ENCODE data around the gene CELF2. TPM values are rescaled to one million over a fixed set of nuclear protein-coding genes. Genes with fewer than 3 reads are reported as not detected.

CELF2 gene
- total RNA-seq, 4 donors from 2014 or later: 27.0 to 44.1 (median 31.3) TPM

GRCh38 chr10:11285171-11285570 is 267.5 kb downstream of the CELF2 start:
- 90 to 92% methylated on average over 4 of the region's 4 CpGs for WGBS, 2 donors (ENCODE audit: low coverage in 1 of 2)
- H3K4me3 ChIP-seq: no peak overlapping the region
- intact Hi-C loops (cut with DNase I; ENCODE audit: low total_unique reads) (no loop called here), in situ Hi-C loops (cut with MboI; ENCODE audit: low pct_ligation_motif_present in 1 of 4, low pct_unique_long_range_greater_than_20kb in 1 of 4, low sequenced_read_pairs in 3 of 4) (no loop called here)
- no peaks in the 10 kb centered on the region for H3K9me3 ChIP-seq
- H3K4me1 ChIP-seq: no peaks in the 10 kb centered on the region
- H3K27ac ChIP-seq: no peak overlapping the region
- no peaks in the 10 kb centered on the region for H3K27me3 ChIP-seq
- H3K36me3 ChIP-seq: peaks cover 0 to 23% (median 4%) of the 10 kb centered on the region in 4 donors
- DNase-seq: no peak
- TF ChIP-seq EP300 (IDR thresholded peaks at IDR 0.05; ENCODE audit: low read depth) (no peak), POLR2A (IDR thresholded peaks at IDR 0.05) (no peak), POLR2AphosphoS5 (IDR thresholded peaks at IDR 0.05) (no peak)
- TF ChIP-seq, protein P1, sequence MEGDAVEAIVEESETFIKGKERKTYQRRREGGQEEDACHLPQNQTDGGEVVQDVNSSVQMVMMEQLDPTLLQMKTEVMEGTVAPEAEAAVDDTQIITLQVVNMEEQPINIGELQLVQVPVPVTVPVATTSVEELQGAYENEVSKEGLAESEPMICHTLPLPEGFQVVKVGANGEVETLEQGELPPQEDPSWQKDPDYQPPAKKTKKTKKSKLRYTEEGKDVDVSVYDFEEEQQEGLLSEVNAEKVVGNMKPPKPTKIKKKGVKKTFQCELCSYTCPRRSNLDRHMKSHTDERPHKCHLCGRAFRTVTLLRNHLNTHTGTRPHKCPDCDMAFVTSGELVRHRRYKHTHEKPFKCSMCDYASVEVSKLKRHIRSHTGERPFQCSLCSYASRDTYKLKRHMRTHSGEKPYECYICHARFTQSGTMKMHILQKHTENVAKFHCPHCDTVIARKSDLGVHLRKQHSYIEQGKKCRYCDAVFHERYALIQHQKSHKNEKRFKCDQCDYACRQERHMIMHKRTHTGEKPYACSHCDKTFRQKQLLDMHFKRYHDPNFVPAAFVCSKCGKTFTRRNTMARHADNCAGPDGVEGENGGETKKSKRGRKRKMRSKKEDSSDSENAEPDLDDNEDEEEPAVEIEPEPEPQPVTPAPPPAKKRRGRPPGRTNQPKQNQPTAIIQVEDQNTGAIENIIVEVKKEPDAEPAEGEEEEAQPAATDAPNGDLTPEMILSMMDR (IDR thresholded peaks at IDR 0.05): no peak

GRCh38 chr10:11286261-11286852 is 268.7 kb downstream of the CELF2 start:
- DNase-seq: no peak
- Histone ChIP-seq H3K9me3 (no peaks in the 10 kb centered on the region), H3K4me3 (no peak overlapping the region), H3K4me1 (no peaks in the 10 kb centered on the region), H3K27ac (no peak overlapping the region), H3K27me3 (no peaks in the 10 kb centered on the region), H3K36me3 (peaks cover 0 to 17% (median 4%) of the 10 kb centered on the region in 4 donors)
- in situ Hi-C loops (cut with MboI; ENCODE audit: low pct_ligation_motif_present in 1 of 4, low pct_unique_long_range_greater_than_20kb in 1 of 4, low sequenced_read_pairs in 3 of 4): no loop called here
- no peak for TF ChIP-seq POLR2AphosphoS5 (IDR thresholded peaks at IDR 0.05)
- no peak for TF ChIP-seq POLR2A (IDR thresholded peaks at IDR 0.05)
- no peak for TF ChIP-seq EP300 (IDR thresholded peaks at IDR 0.05; ENCODE audit: low read depth)
- TF ChIP-seq, protein P1 (IDR thresholded peaks at IDR 0.05): no peak
- intact Hi-C loops (cut with DNase I; ENCODE audit: low total_unique reads): no loop called here
- 85% methylated on average over 7 of the region's 7 CpGs; no CpG with 5 or more reads in 1 of the 2 donors for WGBS, 2 donors (ENCODE audit: low coverage in 1 of 2)

- no peak for TF ChIP-seq EP300 (IDR thresholded peaks at IDR 0.05; ENCODE audit: low read depth)
- TF ChIP-seq, protein P1 (IDR thresholded peaks at IDR 0.05): no peak
- TF ChIP-seq POLR2A (IDR thresholded peaks at IDR 0.05): no peak
- no peak for TF ChIP-seq POLR2AphosphoS5 (IDR thresholded peaks at IDR 0.05)
- no peaks in the 10 kb centered on the region for H3K4me1 ChIP-seq
- peaks cover 0 to 17% (median 4%) of the 10 kb centered on the region in 4 donors for H3K36me3 ChIP-seq
- in situ Hi-C loops (cut with MboI; ENCODE audit: low pct_ligation_motif_present in 1 of 4, low pct_unique_long_range_greater_than_20kb in 1 of 4, low sequenced_read_pairs in 3 of 4): no loop called here
- WGBS, 2 donors (ENCODE audit: low coverage in 1 of 2): 91 to 100% methylated on average over 3 to 13 of the region's 13 CpGs
- no peak overlapping the region for H3K27ac ChIP-seq
- intact Hi-C loops (cut with DNase I; ENCODE audit: low total_unique reads): no loop called here
- no peak overlapping the region for H3K4me3 ChIP-seq
- no peaks in the 10 kb centered on the region for H3K27me3 ChIP-seq
- H3K9me3 ChIP-seq: no peaks in the 10 kb centered on the region
- DNase-seq: no peak
Measured at GRCh38 chr10:11288302-11288701, 270.6 kb downstream of the CELF2 start.

- no peaks in the 10 kb centered on the region for H3K9me3 ChIP-seq
- DNase-seq: no peak
- TF ChIP-seq, protein P1 (IDR thresholded peaks at IDR 0.05): no peak
- TF ChIP-seq POLR2AphosphoS5 (IDR thresholded peaks at IDR 0.05) (no peak), POLR2A (IDR thresholded peaks at IDR 0.05) (no peak), EP300 (IDR thresholded peaks at IDR 0.05; ENCODE audit: low read depth) (no peak)
- no peaks in the 10 kb centered on the region for H3K4me1 ChIP-seq
- intact Hi-C loops (cut with DNase I; ENCODE audit: low total_unique reads) (no loop called here), in situ Hi-C loops (cut with MboI; ENCODE audit: low pct_ligation_motif_present in 1 of 4, low pct_unique_long_range_greater_than_20kb in 1 of 4, low sequenced_read_pairs in 3 of 4) (no loop called here)
- 93 to 96% methylated on average over 3 to 24 of the region's 24 CpGs for WGBS, 2 donors (ENCODE audit: low coverage in 1 of 2)
- no peak overlapping the region for H3K4me3 ChIP-seq
- H3K27ac ChIP-seq: no peak overlapping the region
- peaks cover 0 to 17% (median 4%) of the 10 kb centered on the region in 4 donors for H3K36me3 ChIP-seq
- no peaks in the 10 kb centered on the region for H3K27me3 ChIP-seq
Measured at GRCh38 chr10:11290156-11290890, 272.7 kb downstream of the CELF2 start.
